SK-N-MC (cell line): Measurements from ENCODE around the gene CD27.

ENCODE experiments used
- FOXP2 ChIP-seq: optimal IDR thresholded peaks from 2 replicates; pipeline ENCODE3; 2011; ENCODE audit warnings: mild to moderate bottlenecking, moderate library complexity; ENCODE audit not compliant: insufficient read depth; ENCODE audit errors: extremely low read length, control extremely low read depth
- POLR2AphosphoS5 ChIP-seq: IDR thresholded peaks from 2 replicates; pipeline ENCODE4 v1.6.1; 2012; ENCODE audit warnings: mild to moderate bottlenecking, low read depth, low read length, borderline replicate concordance

- TF ChIP-seq POLR2AphosphoS5 (no peak), FOXP2 (no peak)
Observed at GRCh38 chr12:6444704-6445688, at the start of gene CD27.
